OCI-LY3 (cell line): ENCODE measurements around the gene EYA2.

Experiments used
- H2AFZ ChIP-seq: fragments of 200-600, 300-600 bp; shearing (Covaris generic); 2 replicates; pipeline ENCODE4 v1.6.0; 2014; ENCODE audit warnings: antibody characterized with exemption, low read depth, low read length
- H3K27ac ChIP-seq: fragments of 200-600, 300-600 bp; sonication (generic); 2 replicates; pipeline ENCODE4 v1.5.1; 2014; ENCODE audit warnings: mild to moderate bottlenecking, low read length, moderate library complexity, mixed read lengths
- H3K27me3 ChIP-seq: fragments of 200-600, 300-600 bp; sonication (generic); 2 replicates; pipeline ENCODE4 v1.6.1; 2014; ENCODE audit warnings: low read depth, low read length, mixed read lengths
- H3K36me3 ChIP-seq: fragments of 200-600, 300-600 bp; sonication (generic); replicated peaks from 2 replicates; pipeline ENCODE3; 2014; ENCODE audit warnings: low read depth, low read length, mixed read lengths
- H3K4me1 ChIP-seq: fragments of 300-600, 200-600 bp; sonication (generic); 2 replicates; pipeline ENCODE4 v1.6.1; 2014; ENCODE audit warnings: low read length, mixed read lengths
- H3K4me2 ChIP-seq: fragments of 200-600, 300-600 bp; sonication (generic); 2 replicates; pipeline ENCODE4 v1.6.1; 2014; ENCODE audit warnings: low read length, mixed read lengths
- H3K4me3 ChIP-seq: fragments of 300-600, 200-600 bp; sonication (generic); 2 replicates; pipeline ENCODE4 v1.5.1; 2014; ENCODE audit warnings: antibody characterized with exemption, mild to moderate bottlenecking, low read length, moderate library complexity
- H3K79me2 ChIP-seq: fragments of 300-600, 200-600 bp; shearing (Covaris generic); 2 replicates; pipeline ENCODE4 v1.6.1; 2014; ENCODE audit warnings: mild to moderate bottlenecking, low read length, mixed read lengths
- H3K9ac ChIP-seq: fragments of 300-600, 200-600 bp; shearing (Covaris generic); 2 replicates; pipeline ENCODE4 v1.6.0; 2014; ENCODE audit warnings: mild to moderate bottlenecking, low read length, moderate library complexity
- H3K9me3 ChIP-seq: fragments of 200-600, 300-600 bp; shearing (Covaris generic); 2 replicates; pipeline ENCODE4 v1.6.1; 2014; ENCODE audit warnings: low read length, mixed read lengths; ENCODE audit not compliant: insufficient read depth
- H4K20me1 ChIP-seq: fragments of 200-600, 300-600 bp; sonication (generic); 2 replicates; pipeline ENCODE4 v1.6.1; 2016; ENCODE audit warnings: low read length, mixed read lengths; ENCODE audit not compliant: insufficient read depth
- EZH2phosphoT487 ChIP-seq: fragments of 200-600 bp; shearing (Covaris generic); IDR thresholded peaks from 2 replicates; pipeline ENCODE4 v1.6.1; 2018; ENCODE audit warnings: antibody characterized with exemption, mixed run types, low read depth
- TF ChIP-seq, protein P1 (sequence below): fragments of 200-600, 300-600 bp; sonication (generic); IDR thresholded peaks from 2 replicates; pipeline ENCODE4 v1.5.1; 2014; ENCODE audit warnings: antibody characterized with exemption, low read length, low read depth

Gene EYA2

GRCh38 chr20:47231382-47232039 is 336.9 kb downstream of the EYA2 start:
- no peak overlapping the region for H2AFZ ChIP-seq
- TF ChIP-seq EZH2phosphoT487, result no peak
- TF ChIP-seq, protein P1, sequence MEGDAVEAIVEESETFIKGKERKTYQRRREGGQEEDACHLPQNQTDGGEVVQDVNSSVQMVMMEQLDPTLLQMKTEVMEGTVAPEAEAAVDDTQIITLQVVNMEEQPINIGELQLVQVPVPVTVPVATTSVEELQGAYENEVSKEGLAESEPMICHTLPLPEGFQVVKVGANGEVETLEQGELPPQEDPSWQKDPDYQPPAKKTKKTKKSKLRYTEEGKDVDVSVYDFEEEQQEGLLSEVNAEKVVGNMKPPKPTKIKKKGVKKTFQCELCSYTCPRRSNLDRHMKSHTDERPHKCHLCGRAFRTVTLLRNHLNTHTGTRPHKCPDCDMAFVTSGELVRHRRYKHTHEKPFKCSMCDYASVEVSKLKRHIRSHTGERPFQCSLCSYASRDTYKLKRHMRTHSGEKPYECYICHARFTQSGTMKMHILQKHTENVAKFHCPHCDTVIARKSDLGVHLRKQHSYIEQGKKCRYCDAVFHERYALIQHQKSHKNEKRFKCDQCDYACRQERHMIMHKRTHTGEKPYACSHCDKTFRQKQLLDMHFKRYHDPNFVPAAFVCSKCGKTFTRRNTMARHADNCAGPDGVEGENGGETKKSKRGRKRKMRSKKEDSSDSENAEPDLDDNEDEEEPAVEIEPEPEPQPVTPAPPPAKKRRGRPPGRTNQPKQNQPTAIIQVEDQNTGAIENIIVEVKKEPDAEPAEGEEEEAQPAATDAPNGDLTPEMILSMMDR, result no peak
- no peak overlapping the region for H3K4me3 ChIP-seq
- peaks cover 41% of the 10 kb centered on the region for H3K36me3 ChIP-seq
- H4K20me1 ChIP-seq, result no peaks in the 10 kb centered on the region
- H3K4me1 ChIP-seq, result no peaks in the 10 kb centered on the region
- no peak overlapping the region for H3K9ac ChIP-seq
- no peak overlapping the region for H3K4me2 ChIP-seq
- no peaks in the 10 kb centered on the region for H3K27me3 ChIP-seq
- no peak overlapping the region for H3K27ac ChIP-seq
- H3K79me2 ChIP-seq, result no peaks in the 10 kb centered on the region
- no peaks in the 10 kb centered on the region for H3K9me3 ChIP-seq

GRCh38 chr20:47232518-47232917 is 337.9 kb downstream of the EYA2 start:
- H3K79me2 ChIP-seq, result no peaks in the 10 kb centered on the region
- H3K4me3 ChIP-seq, result no peak overlapping the region
- H3K27me3 ChIP-seq, result no peaks in the 10 kb centered on the region
- H3K36me3 ChIP-seq, result peaks cover 35% of the 10 kb centered on the region
- H3K27ac ChIP-seq, result no peak overlapping the region
- H3K4me2 ChIP-seq, result no peak overlapping the region
- H4K20me1 ChIP-seq, result no peaks in the 10 kb centered on the region
- no peak overlapping the region for H3K9ac ChIP-seq
- H3K4me1 ChIP-seq, result no peaks in the 10 kb centered on the region
- no peak for TF ChIP-seq EZH2phosphoT487
- TF ChIP-seq, protein P1, result no peak
- no peaks in the 10 kb centered on the region for H3K9me3 ChIP-seq
- no peak overlapping the region for H2AFZ ChIP-seq

DNA sequence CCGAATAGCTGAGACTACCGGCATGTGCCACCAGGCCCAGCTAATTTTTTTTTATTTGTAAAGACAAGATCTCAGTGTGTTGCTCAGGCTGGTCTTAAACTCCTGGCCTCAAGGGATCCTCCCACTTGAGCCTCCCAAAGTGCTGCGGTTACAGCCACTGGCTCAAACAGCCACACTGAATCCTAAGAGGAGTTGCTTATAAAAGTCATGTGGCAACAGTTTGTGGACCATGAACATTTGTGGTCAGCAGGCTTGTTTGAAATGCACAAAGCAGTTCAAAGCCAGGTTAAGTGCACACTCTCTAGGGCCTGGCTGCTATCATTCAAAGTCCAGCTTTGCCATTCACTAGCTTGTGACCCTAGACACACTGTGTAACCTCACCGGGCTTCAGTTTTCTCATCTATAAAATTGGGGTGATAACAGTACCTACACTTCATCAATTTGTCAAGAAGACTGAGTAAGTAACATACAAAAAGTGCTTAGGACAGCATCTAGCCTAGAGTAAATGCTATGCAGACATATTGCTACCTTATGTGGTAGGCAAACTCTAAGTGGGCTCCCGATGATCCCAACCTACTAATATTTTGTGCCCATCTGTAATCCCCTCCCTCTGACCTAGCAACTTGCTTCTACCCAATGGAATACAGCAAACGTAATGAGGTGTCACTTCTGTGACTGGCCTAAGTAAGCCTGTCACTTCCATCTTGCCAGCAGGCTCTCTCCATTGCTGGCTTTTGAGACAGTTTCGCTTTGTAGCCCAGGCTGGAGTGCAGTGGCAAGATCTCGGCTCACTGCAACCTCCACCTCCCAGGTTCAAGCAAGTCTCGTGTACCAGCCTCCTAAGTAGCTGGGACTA is 338.9 kb downstream of the EYA2 start:
- no peaks in the 10 kb centered on the region for H4K20me1 ChIP-seq
- TF ChIP-seq EZH2phosphoT487, result no peak
- TF ChIP-seq, protein P1, result no peak
- no peak overlapping the region for H3K27ac ChIP-seq
- H3K9ac ChIP-seq, result no peak overlapping the region
- no peaks in the 10 kb centered on the region for H3K4me1 ChIP-seq
- no peak overlapping the region for H2AFZ ChIP-seq
- no peak overlapping the region for H3K4me3 ChIP-seq
- H3K36me3 ChIP-seq, result peaks cover 45% of the 10 kb centered on the region
- H3K27me3 ChIP-seq, result no peaks in the 10 kb centered on the region
- no peak overlapping the region for H3K4me2 ChIP-seq
- no peaks in the 10 kb centered on the region for H3K9me3 ChIP-seq
- H3K79me2 ChIP-seq, result no peaks in the 10 kb centered on the region

DNA sequence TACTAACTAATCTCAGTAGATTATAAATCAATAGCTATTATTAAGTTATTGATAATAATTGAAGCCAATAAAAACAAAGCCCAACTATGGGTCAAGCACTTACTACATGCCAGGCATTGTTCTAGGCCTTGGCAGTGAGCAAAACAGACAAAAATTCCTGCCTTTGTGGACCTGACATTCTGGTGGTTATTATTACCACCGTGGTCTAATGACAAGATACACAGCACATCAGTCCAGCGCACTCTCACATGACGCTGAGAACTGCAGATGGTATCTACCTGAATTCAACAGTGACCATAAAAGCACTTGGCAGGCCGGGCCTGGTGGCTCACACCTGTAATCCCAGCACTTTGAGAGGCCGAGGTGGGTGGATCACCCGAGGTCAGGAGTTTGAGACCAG is 340.5 kb downstream of the EYA2 start:
- H3K27me3 ChIP-seq, result no peaks in the 10 kb centered on the region
- H3K9me3 ChIP-seq, result no peaks in the 10 kb centered on the region
- TF ChIP-seq, protein P1, result no peak
- TF ChIP-seq EZH2phosphoT487, result no peak
- H3K27ac ChIP-seq, result no peak overlapping the region
- no peaks in the 10 kb centered on the region for H4K20me1 ChIP-seq
- no peaks in the 10 kb centered on the region for H3K4me1 ChIP-seq
- H3K4me3 ChIP-seq, result no peak overlapping the region
- H2AFZ ChIP-seq, result no peak overlapping the region
- peaks cover 40% of the 10 kb centered on the region for H3K36me3 ChIP-seq
- H3K79me2 ChIP-seq, result no peaks in the 10 kb centered on the region
- H3K9ac ChIP-seq, result no peak overlapping the region
- H3K4me2 ChIP-seq, result no peak overlapping the region
